Astrocyte of the spinal cord (primary cell): ENCODE measurements around the gene MCAM.
A peak's percentile ranks its signal among the peaks of the same experiment; 100 is the strongest.

Experiments used
- DNase-seq: peaks from one replicate; pipeline ENCODE4 v3.0.0; 2011; ENCODE audit warnings: low read depth, low spot score
- H3K4me3 ChIP-seq: 2 replicates; pipeline ENCODE4 v1.5.1; 2011; ENCODE audit warnings: low read depth, mild to moderate bottlenecking, low read length, moderate library complexity
- in situ Hi-C: cut with HindIII; loops from 2 replicates; pipeline ENCODE4 v1.10.0; 2017; ENCODE audit warnings: low sequenced_read_pairs
- TF ChIP-seq, protein P1 (sequence below): IDR thresholded peaks from 2 replicates; pipeline ENCODE4 v1.5.1; 2012; ENCODE audit warnings: low read depth, mild to moderate bottlenecking, low read length, inconsistent platforms

The MCAM gene

GRCh38 chr11:119273721-119274120 is 43.2 kb downstream of the MCAM start:
- in situ Hi-C loops = no loop called here
- H3K4me3 ChIP-seq = no peak overlapping the region
- TF ChIP-seq, protein P1, sequence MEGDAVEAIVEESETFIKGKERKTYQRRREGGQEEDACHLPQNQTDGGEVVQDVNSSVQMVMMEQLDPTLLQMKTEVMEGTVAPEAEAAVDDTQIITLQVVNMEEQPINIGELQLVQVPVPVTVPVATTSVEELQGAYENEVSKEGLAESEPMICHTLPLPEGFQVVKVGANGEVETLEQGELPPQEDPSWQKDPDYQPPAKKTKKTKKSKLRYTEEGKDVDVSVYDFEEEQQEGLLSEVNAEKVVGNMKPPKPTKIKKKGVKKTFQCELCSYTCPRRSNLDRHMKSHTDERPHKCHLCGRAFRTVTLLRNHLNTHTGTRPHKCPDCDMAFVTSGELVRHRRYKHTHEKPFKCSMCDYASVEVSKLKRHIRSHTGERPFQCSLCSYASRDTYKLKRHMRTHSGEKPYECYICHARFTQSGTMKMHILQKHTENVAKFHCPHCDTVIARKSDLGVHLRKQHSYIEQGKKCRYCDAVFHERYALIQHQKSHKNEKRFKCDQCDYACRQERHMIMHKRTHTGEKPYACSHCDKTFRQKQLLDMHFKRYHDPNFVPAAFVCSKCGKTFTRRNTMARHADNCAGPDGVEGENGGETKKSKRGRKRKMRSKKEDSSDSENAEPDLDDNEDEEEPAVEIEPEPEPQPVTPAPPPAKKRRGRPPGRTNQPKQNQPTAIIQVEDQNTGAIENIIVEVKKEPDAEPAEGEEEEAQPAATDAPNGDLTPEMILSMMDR = no peak

GRCh38 chr11:119267645-119268044 is 49.3 kb downstream of the MCAM start:
- no peak for DNase-seq
- in situ Hi-C loops = no loop called here
- TF ChIP-seq, protein P1 = no peak
- H3K4me3 ChIP-seq = no peak overlapping the region

More at GRCh38 chr11:119273721-119274120, 43.2 kb downstream of the MCAM start:
- DNase-seq = no peak

DNA sequence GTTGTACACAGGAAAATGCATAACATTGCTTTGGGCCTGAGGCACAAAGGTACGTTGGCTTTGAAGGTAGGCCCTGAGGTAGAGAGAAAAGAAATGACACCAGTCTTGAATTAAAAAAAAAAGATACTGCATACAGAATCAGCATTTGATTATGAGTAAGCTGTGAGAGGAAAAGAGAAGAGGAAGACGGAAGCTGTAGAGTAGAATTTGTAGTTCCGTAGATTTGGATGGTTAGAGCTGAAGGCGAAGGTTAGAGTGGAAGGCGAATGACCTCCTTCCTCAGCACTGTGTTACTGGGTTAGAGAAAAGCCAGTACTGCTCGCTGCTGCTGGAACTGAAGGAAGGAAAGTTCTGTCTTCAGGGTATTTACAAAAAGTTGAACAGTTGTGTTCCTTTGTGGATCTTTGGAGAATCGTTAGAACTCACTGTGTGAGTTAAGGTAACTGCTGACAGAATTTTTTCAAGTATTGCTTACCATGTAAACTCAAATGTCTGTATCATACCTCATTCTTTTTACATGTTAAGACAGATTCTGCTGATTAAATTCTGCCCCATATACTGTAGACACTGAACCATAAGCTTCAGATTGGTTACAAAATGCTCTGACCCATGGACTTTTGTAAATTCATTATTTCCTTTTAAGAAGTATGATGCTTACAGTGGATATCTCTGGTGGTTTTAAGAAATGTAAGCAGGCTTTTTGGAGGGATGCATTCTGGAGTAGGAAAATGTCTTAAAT is 50.2 kb downstream of the MCAM start:
- no peak for DNase-seq
- H3K4me3 ChIP-seq = no peak overlapping the region
- in situ Hi-C loops = no loop called here
- TF ChIP-seq, protein P1 = no peak

DNA sequence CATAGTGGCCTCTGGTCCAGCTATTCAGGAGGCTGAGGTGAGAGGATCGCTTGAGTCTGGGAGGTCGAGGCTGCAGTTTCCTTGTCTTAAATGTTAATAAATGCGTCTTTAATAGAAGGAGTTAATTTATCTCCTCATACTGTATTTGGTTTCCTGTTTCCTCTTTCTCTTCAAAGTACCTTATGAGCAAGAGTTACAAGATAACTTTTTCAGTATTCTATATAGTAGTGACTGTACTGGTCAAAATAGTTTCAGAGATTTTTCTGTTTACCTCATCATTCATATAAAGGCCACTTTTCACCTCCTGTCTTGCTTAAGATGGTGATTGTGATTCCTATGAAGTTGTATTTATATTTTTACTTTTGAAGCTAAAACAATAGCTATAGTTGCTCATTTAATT is 50.9 kb downstream of the MCAM start:
- no peak for DNase-seq
- in situ Hi-C loops = no loop called here
- H3K4me3 ChIP-seq = no peak overlapping the region
- TF ChIP-seq, protein P1 = no peak

DNA sequence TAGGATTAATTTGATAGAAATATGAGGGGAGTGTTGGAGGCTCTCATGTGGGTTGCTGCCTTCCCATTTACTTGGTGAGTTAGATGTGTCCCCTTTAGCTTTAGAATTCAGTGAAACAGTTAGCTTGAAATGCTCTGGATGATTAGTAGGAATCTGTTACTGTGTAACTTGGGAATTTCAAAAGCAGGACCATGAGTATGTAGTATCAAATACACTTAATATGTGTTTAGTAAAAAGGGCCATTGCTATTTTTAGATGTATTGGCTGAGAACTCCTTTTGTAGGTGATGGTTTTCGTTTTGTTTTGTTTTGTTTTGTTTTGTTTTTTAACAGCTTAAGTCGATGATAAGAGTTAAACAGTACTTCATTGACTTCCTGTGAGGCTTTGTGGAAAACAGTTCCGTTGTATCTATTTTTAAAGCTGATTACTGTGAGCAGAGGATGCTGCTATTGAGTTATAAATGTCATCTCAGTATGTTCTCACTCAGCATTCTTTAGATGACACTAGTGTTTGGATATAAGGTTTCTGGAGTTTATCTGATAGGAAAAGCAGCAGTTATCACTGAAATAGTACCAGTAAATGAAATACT is 53.5 kb downstream of the MCAM start:
- TF ChIP-seq, protein P1 = no peak
- DNase-seq = no peak
- in situ Hi-C loops = no loop called here
- no peak overlapping the region for H3K4me3 ChIP-seq

DNA sequence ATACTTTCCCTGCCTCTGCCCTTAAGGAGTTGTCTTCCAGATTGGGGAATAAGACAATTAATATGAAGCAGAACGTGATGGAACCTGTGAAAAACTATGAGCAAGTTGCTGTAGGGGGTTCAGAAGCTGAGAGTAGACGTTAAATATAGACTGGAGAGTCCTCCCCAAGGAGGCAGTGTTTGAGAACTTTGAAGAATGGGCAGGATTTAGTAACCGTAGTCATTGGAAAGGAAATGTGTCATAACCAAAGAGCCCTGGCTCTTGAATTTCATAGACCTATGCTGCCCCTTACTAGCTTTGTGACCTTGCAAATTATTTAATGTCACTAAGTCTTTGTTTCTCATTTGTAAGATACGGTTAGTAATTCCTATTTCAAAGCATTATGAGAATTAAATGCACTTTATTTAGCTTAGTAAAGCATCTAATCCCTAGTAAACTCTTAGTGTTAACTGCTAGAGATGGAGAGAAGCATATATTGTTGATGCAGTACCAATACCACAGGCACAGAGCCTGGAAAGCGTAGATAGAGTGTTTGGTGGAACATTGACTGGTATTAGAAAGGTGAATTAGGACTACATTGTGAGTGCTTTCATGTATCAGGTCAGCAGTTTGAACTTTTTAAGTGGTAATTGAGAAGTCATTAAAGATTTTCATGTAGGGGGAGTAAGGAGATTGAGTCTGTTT is 54.1 kb downstream of the MCAM start:
- no peak overlapping the region for H3K4me3 ChIP-seq
- TF ChIP-seq, protein P1 = no peak
- in situ Hi-C loops = no loop called here
- DNase-seq = peak; percentile 47
